ENCODE results near the gene MAPK10.
A peak's percentile ranks its signal among the peaks of the same experiment; 100 is the strongest.

MAPK10 gene
- total RNA-seq: 0.12 to 0.54 (median 0.34) reads per million in 4 donors

GRCh38 chr4:86359944-86360478, at the start of gene MAPK10:
TSS of gene MAPK10 (minus strand) at chr4:86360053.
- peak in 2 of 5 donors; percentile 1 to 86 for DNase-seq

GRCh38 chr4:86403575-86403974, 43.7 kb upstream of the MAPK10 start:
- no peak for DNase-seq

- DNase-seq: no peak
These were observed 42.0 kb upstream of the MAPK10 start for GRCh38 chr4:86401826-86402225.

- DNase-seq: no peak
These were observed 40.4 kb upstream of the MAPK10 start for GRCh38 chr4:86400216-86400615.

- DNase-seq: no peak
These were observed 38.3 kb upstream of the MAPK10 start for GRCh38 chr4:86398187-86398586.

GRCh38 chr4:86393749-86394148, 33.9 kb upstream of the MAPK10 start:
- DNase-seq: no peak

GRCh38 chr4:86389664-86390063, 29.8 kb upstream of the MAPK10 start:
- no peak for DNase-seq

GRCh38 chr4:86388252-86388651, 28.4 kb upstream of the MAPK10 start:
- no peak for DNase-seq

GRCh38 chr4:86386817-86387415, 27.1 kb upstream of the MAPK10 start:
- DNase-seq: no peak

GRCh38 chr4:86386201-86386600, 26.3 kb upstream of the MAPK10 start:
- DNase-seq: no peak

GRCh38 chr4:86381431-86381830, 21.6 kb upstream of the MAPK10 start:
- DNase-seq: no peak

GRCh38 chr4:86380181-86380724, 20.4 kb upstream of the MAPK10 start:
- no peak for DNase-seq

GRCh38 chr4:86376850-86377249, 17.0 kb upstream of the MAPK10 start:
- DNase-seq: no peak

- DNase-seq: no peak
These were observed 8.6 kb upstream of the MAPK10 start for GRCh38 chr4:86368433-86368832.

GRCh38 chr4:86367577-86367976, 7.7 kb upstream of the MAPK10 start:
- DNase-seq: no peak

GRCh38 chr4:86366920-86367319, 7.1 kb upstream of the MAPK10 start:
- no peak for DNase-seq

GRCh38 chr4:86362510-86362909, 2.7 kb upstream of the MAPK10 start:
- DNase-seq: no peak

GRCh38 chr4:86358257-86358656, 1.6 kb downstream of the MAPK10 start:
- DNase-seq: no peak

GRCh38 chr4:86357608-86358007, 2.2 kb downstream of the MAPK10 start:
- DNase-seq: no peak

GRCh38 chr4:86356425-86357210, 3.2 kb downstream of the MAPK10 start:
- peak in 1 of 5 donors; percentile 4 for DNase-seq

GRCh38 chr4:86354390-86354789, 5.5 kb downstream of the MAPK10 start:
- DNase-seq: no peak

GRCh38 chr4:86346320-86346719, 13.5 kb downstream of the MAPK10 start:
- DNase-seq: no peak

GRCh38 chr4:86344127-86344526, 15.7 kb downstream of the MAPK10 start:
- DNase-seq: no peak

- DNase-seq: no peak
These were observed 20.9 kb downstream of the MAPK10 start for GRCh38 chr4:86338989-86339388.
